ENCODE results near the gene TTYH2.

GRCh38 chr17:74180336-74180735 is 33.0 kb upstream of the TTYH2 start:
- no peak for TF ChIP-seq CTCF (IDR thresholded peaks at IDR 0.05 in 8 of 11, conservative IDR thresholded peaks at IDR 0.05 in 3 of 11)
- no peak for TF ChIP-seq POLR2A (IDR thresholded peaks at IDR 0.05)
- TF ChIP-seq POLR2AphosphoS5 (IDR thresholded peaks at IDR 0.05) = no peak
